Measurements from ENCODE around the gene PSTPIP1. TPM values are rescaled to one million over a fixed set of nuclear protein-coding genes. Genes with fewer than 3 reads are reported as not detected.

PSTPIP1 gene
- total and polyA plus RNA-seq, 9 of the 15 experiments (the other 6 are each of a cell fraction or from before 2014, with no cell fraction given), result not detected

- no peaks in the 10 kb centered on the region for H3K36me3 ChIP-seq (ENCODE audit: control insufficient read depth, insufficient read depth, low read length)
- H3K27ac ChIP-seq (ENCODE audit: extremely low read depth, low read depth, low read length), result no peak overlapping the region
- H3K79me2 ChIP-seq (ENCODE audit: control insufficient read depth, insufficient read depth, low read length), result no peaks in the 10 kb centered on the region
- ATAC-seq, result peak; percentile 58
- no peaks in the 10 kb centered on the region; the same call in 1 of the 2 replicates for H4K20me1 ChIP-seq (replicated peaks; ENCODE audit: control insufficient read depth, insufficient read depth, low read length)
- peak in 1 of 4 experiments; percentile 35 for DNase-seq (ENCODE audit: extremely low read depth in 1 of 4, low spot score in 3 of 4)
- H3K9me3 ChIP-seq (replicated peaks; ENCODE audit: control insufficient read depth, insufficient read depth, low read depth, low read length), result no peaks in the 10 kb centered on the region
- peak overlapping the region; percentile 63 for H3K4me2 ChIP-seq (ENCODE audit: insufficient read depth, low read length)
- H3K4me3 ChIP-seq, result no peak overlapping the region
- WGBS (ENCODE audit: insufficient coverage, low coverage, missing lambda C conversion rate), result 2% methylated on average over 21 of the region's 21 CpGs
- H2AFZ ChIP-seq (ENCODE audit: low read depth, low read length), result no peak overlapping the region
- H3K4me1 ChIP-seq (replicated peaks in 1 of 2; ENCODE audit: control insufficient read depth in 2 of 2, insufficient read depth in 2 of 2, low read length in 2 of 2), result peaks cover 0 to 3% of the 10 kb centered on the region in 2 experiments; a peak in 1 of 5 replicates
- H3K9me1 ChIP-seq (ENCODE audit: control insufficient read depth, insufficient read depth, low read length), result no peaks in the 10 kb centered on the region
- in situ Hi-C loops (cut with MboI), result no loop called here
- ChIA-PET CTCF (ENCODE audit: low intra/inter-chr PET ratio) (interaction anchor here (0.6 kb wide), 1 partner anchor 144 kb away, joined by 3 read pairs; no protein-coding TSS in a partner anchor), POLR2A (interaction anchor here (1.1 kb wide), 1 partner anchor 8 kb away, joined by 3 read pairs; no protein-coding TSS in a partner anchor)
- TF ChIP-seq GTF3C2 (IDR thresholded peaks at IDR 0.05; ENCODE audit: borderline replicate concordance, extremely low read depth, insufficient read length) (no peak), FOSL1 (tag; conservative IDR thresholded peaks at IDR 0.05) (peak; percentile 83), HMGN3 (IDR thresholded peaks at IDR 0.05; ENCODE audit: borderline replicate concordance, extremely low read depth, insufficient read length, low read depth, low read length) (no peak), ZNF583 (CRISPR knock-in tag; IDR thresholded peaks at IDR 0.05) (no peak), ZC3H4 (CRISPR knock-in tag; IDR thresholded peaks at IDR 0.05; ENCODE audit: borderline replicate concordance) (peak; percentile 34; the same call in 1 of the 2 replicates), ZNF184 (CRISPR knock-in tag; IDR thresholded peaks at IDR 0.05) (no peak), JUND (IDR thresholded peaks at IDR 0.05; ENCODE audit: borderline replicate concordance, low read depth, low read length) (0 out of 2 replicates have a peak, but pooled peaks have one; percentile 23), JUND (tag; IDR thresholded peaks at IDR 0.05; ENCODE audit: borderline replicate concordance, low read depth, low read length) (peak; percentile 27; the same call in 2 of the 3 replicates), NFIX (CRISPR knock-in tag; IDR thresholded peaks at IDR 0.05; ENCODE audit: low read depth) (no peak), COPS2 (conservative IDR thresholded peaks at IDR 0.05) (no peak)
- intact Hi-C loops (cut with micrococcal nuclease), result loop anchor here (5.0 kb wide), 1 partner anchor 55 kb away; no protein-coding TSS in a partner anchor
- no peak overlapping the region for H3K9ac ChIP-seq (ENCODE audit: insufficient read depth in 1 of 2, low read depth in 2 of 2, low read length in 2 of 2)
- FAIRE-seq, result no peak
- BruUV-seq (replicated peaks), result no TSS peak
- H3K27me3 ChIP-seq (ENCODE audit: control insufficient read depth in 2 of 2, insufficient read depth in 2 of 2, low read length in 2 of 2), result peaks cover 3 to 30% of the 10 kb centered on the region in 2 experiments; a peak in 4 of 5 replicates
Measured at GRCh38 chr15:76972389-76973361, 22.3 kb upstream of the PSTPIP1 start.

Data from K562 (cell line).